GM18909 (cell line): Measurements from ENCODE around the gene PIGT.

Source experiments
- ATAC-seq: cut with Tn5 transposase; IDR thresholded peaks from one replicate; pipeline ENCODE4 v1.9.1; 2021; ENCODE audit warnings: mild to moderate bottlenecking; ENCODE audit not compliant: unreplicated experiment, poor library complexity

Gene PIGT

GRCh38 chr20:45426320-45427016 is 10.5 kb downstream of the PIGT start:
- no peak for ATAC-seq

GRCh38 chr20:45427236-45428149 is 11.6 kb downstream of the PIGT start:
- ATAC-seq: no peak

GRCh38 chr20:45429618-45430017 is 13.7 kb downstream of the PIGT start:
- no peak for ATAC-seq

GRCh38 chr20:45432294-45432693 is 16.4 kb downstream of the PIGT start:
- no peak for ATAC-seq

- ATAC-seq: no peak
Measured at GRCh38 chr20:45433316-45433715, 17.4 kb downstream of the PIGT start.

GRCh38 chr20:45433976-45434375 is 18.0 kb downstream of the PIGT start:
- ATAC-seq: no peak

- ATAC-seq: peak; percentile 81
Measured at GRCh38 chr20:45436732-45437485, 21.0 kb downstream of the PIGT start.

- ATAC-seq: no peak
Measured at GRCh38 chr20:45440424-45440823, 24.5 kb downstream of the PIGT start.

- ATAC-seq: no peak
Measured at GRCh38 chr20:45440891-45441685, 25.1 kb downstream of the PIGT start.

GRCh38 chr20:45441746-45442145 is 25.8 kb downstream of the PIGT start:
- no peak for ATAC-seq

GRCh38 chr20:45444050-45444449 is 28.1 kb downstream of the PIGT start:
- ATAC-seq: no peak

GRCh38 chr20:45445805-45446562 is 30.0 kb downstream of the PIGT start:
- ATAC-seq: no peak

GRCh38 chr20:45448270-45448669 is 32.3 kb downstream of the PIGT start:
- ATAC-seq: no peak

GRCh38 chr20:45449528-45449927 is 33.6 kb downstream of the PIGT start:
- ATAC-seq: no peak

- ATAC-seq: no peak
Measured at GRCh38 chr20:45450097-45450818, 34.3 kb downstream of the PIGT start.

GRCh38 chr20:45452238-45452637 is 36.3 kb downstream of the PIGT start:
- ATAC-seq: no peak

- ATAC-seq: no peak
Measured at GRCh38 chr20:45452772-45453691, 37.1 kb downstream of the PIGT start.

GRCh38 chr20:45456632-45457031 is 40.7 kb downstream of the PIGT start:
- no peak for ATAC-seq
